Mammary epithelial cell (primary cell): ENCODE results near the gene LDLRAD4.

Experiments
- EZH2 ChIP-seq: IDR thresholded peaks from 2 replicates; pipeline ENCODE4 v1.6.1; 2012; ENCODE audit warnings: low read length, inconsistent platforms, borderline replicate concordance
- TF ChIP-seq, protein P1 (sequence below), 2 donors: IDR thresholded peaks in 1 of 2; conservative IDR thresholded peaks in 1 of 2; 2 replicates each; pipeline ENCODE4 v1.5.1; 2011 to 2012; ENCODE audit warnings: inconsistent platforms in 2 of 2, low read length in 2 of 2, mild to moderate bottlenecking in 2 of 2, control low read depth in 1 of 2, low read depth in 1 of 2; ENCODE audit not compliant: insufficient read depth in 1 of 2; ENCODE audit errors: extremely low read depth in 1 of 2

- TF ChIP-seq, protein P1, sequence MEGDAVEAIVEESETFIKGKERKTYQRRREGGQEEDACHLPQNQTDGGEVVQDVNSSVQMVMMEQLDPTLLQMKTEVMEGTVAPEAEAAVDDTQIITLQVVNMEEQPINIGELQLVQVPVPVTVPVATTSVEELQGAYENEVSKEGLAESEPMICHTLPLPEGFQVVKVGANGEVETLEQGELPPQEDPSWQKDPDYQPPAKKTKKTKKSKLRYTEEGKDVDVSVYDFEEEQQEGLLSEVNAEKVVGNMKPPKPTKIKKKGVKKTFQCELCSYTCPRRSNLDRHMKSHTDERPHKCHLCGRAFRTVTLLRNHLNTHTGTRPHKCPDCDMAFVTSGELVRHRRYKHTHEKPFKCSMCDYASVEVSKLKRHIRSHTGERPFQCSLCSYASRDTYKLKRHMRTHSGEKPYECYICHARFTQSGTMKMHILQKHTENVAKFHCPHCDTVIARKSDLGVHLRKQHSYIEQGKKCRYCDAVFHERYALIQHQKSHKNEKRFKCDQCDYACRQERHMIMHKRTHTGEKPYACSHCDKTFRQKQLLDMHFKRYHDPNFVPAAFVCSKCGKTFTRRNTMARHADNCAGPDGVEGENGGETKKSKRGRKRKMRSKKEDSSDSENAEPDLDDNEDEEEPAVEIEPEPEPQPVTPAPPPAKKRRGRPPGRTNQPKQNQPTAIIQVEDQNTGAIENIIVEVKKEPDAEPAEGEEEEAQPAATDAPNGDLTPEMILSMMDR (conservative IDR thresholded peaks at IDR 0.05 in 1 of 2, IDR thresholded peaks at IDR 0.05 in 1 of 2; ENCODE audit: extremely low read depth in 1 of 2, insufficient read depth in 1 of 2, low read depth in 1 of 2, low read length in 2 of 2), result no peak
- TF ChIP-seq EZH2, result no peak
Measured at GRCh38 chr18:13501543-13501887, 283.0 kb downstream of the LDLRAD4 start.
